Measurements from ENCODE around the gene WNT4.
"Not testable (repeated sequence)": the region's sequence is repeated elsewhere in the genome, so short reads cannot be mapped to it uniquely, and the experiment has no call there.

Gene WNT4

DNA sequence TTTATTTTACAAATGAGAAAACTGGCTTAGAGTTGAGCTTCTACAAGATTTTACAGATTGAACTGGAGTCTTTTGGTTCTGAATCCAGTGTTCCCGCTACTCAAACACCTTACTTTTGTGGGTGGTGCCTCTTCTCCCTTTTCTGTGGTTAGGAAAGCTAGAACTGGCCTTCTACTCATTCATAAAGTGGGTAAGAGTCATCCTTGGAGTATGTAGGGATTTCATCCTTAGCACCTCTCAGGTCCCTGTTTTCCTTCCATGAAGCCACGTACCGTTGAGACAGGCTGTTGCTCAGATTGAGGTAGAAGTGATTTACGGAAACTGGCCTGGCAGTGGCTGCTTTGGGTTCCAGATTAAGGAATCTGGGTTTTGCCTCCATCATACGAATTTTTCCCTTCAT lies 35.8 kb downstream of the WNT4 start:
- no peak for DNase-seq

DNA sequence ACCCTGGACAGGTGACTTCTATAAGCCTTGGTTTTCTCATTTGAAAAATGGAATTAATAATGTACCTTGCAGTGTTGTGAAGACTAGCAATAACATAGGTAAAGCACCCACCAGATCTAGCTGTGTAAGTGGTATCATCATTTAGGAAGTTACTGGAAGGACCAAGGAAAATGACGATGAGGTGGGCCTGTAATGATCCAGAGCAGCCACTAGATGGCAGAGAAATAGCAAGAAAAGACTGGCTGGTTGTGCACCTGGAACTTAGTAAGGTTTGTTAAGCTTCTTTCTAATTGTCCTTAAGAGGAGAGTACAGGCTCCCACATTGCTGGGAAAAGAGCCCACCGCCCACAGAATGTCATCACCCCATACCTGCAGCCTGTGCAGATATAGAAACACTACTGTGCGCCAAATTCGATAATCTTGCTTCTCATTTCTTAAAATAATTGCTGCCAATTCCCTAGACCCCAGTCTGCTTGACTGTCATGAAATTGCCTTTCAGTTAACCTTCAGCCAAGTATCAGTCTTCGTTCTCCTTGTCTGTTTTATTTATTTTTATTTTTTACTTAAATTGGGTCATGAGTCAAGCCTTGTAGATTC lies 37.2 kb downstream of the WNT4 start:
- DNase-seq: no peak

DNA sequence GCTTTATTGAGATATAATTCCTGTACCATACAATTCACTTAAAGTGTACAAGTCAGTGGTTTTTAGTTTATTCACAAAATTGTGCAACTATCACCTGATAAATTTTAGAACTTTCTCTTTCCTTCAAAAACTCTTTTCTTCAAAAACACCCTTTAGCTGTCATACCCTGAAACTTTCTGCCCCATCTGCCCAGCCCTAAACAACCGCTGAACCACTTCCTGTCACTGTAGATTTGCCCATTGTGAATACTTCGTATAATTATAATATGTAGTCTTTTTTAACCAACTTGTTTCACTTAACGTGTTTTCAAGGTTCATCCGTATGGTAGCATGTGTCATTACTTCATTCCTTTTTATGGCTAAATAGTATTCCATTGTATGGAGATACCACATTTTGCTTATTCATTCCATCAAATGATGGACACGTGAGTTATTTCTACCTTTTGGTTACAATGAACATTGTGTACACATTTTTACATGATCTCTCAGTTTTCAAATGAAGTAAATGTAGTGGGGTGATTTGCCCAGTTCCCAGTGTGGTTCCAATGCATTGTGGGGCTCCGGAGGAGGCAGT lies 37.9 kb downstream of the WNT4 start:
- DNase-seq: no peak

DNA sequence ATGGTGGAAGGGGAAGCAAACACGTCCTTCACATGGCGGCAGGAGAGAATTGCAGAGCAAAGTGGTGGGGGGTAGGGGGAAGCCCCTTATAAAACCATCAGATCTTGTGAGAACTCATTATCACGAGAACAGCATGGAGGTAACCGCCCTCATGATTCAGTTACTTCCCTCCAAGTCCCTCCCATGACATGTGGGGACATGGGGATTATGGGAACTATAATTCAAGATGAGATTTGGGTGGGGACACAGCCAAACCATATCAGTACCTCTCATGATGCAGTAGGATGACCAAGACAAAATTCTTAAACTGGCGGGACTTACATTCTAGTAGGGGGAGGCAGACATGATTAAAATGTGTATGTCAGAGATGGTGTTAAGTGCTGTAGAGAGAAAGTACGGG lies 38.8 kb downstream of the WNT4 start:
- no peak for DNase-seq

DNA sequence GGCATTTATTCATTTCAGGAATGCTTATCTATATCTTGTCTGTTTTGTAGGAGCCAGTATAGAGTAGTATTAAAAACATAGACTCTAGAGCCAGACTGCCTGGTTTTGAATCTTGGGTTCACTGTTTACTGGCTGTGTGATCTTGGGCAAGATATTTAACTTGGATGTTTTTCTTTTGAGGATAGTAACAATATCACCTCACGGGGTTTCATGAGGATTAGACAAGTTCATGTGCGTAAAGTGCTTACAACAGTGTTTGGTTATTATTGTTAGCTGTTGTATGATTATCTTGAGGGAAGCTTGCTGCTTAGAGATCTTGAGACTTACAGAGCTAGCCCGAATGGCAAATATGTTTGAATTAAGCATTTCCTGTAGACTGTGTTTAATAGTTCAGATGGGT lies 40.2 kb downstream of the WNT4 start:
- no peak for DNase-seq

DNA sequence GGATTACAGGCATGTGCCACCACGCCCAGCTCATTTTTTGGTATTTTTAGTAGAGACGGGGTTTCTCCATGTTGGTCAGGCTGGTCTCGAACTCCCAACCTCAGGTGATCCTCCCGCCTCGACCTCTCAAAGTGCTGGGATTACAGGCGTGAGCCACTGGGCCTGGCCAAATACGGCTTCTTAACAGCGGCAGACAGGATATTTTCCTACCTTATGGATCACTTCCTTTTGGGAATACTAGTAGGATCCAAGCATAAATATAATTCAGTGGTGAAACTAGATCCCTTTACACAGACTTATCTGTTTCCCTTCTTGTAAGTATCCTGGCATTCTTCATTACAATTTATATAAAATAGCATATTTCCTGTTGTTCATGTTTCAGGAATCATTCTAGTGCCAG lies 40.9 kb downstream of the WNT4 start:
- no peak for DNase-seq

DNA sequence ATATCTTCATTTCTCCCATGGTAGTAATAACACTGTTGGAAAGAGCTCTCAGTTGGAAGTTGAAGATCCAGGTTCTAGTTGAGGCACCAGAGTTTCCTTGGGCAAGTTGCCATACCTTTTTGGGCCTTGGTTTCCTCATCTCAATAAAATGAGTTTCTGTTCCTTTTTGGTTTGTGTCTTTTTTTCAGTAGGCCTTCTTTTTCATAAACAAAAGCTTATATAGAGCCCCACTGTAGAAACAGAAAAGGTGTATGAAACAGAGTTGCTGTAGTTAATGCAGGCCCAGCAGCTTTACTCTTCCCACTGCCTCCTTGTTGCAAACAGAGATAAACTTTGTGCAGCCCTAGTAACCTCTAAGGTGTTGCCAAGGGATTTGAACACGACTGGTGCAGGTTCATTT lies 41.7 kb downstream of the WNT4 start:
- no peak for DNase-seq

DNA sequence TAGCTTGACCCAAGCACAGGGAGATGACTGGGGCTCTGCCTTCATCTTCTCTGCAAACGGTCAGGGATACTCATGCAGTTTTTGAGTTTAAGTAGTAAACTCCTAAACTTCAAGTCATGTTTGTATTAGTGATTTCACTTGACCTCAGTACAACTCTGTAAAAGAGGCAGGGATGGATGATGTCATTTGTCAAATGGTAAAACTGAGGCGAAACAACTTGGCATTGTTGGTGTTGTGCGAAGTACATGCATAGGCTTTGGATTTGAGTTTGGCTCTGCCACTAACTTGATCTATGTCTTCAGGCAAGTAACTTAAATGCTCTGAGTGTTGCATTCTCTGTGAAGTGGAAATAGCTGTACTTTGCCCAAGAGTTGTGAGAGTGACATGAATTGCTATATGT lies 42.7 kb downstream of the WNT4 start:
- no peak for DNase-seq

DNA sequence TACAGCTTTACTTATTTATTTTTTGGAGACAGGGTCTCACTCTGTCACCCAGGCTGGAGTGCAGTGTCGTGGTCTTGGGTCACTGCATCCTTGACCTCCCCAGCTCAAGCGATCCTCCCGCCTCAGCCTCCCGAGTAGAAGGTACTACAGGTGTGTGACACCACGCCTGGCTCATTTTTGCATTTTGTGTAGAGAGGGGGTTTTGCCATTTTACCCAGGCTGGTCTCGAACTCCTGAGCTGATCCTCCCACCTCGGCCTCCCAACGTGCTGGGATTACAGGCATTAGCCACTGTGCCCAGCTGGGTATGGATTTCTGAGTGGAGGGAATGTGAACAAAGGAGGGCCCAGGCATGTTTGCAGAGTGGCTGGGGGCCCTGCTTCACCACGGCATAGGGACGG lies 44.1 kb downstream of the WNT4 start:
- DNase-seq: no peak

DNA sequence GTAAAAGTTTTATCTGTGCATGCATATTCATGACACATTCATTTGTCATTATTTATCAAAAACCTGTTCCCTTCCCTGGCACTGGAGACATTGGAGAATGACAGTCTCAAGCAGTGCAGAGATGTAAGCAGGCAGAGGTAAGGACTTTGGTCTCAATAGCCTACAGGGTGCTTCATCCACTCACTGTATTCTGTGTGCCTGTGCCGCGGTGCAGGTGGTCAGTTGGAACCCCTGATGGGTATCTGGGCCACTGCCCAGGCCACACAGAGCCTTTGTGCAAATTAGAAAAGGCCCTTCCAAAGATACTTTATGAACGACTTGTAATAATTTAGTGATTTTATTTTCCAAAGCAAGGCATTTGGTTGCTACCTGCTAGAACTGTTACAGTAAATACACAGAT lies 46.4 kb downstream of the WNT4 start:
- DNase-seq: no peak

DNA sequence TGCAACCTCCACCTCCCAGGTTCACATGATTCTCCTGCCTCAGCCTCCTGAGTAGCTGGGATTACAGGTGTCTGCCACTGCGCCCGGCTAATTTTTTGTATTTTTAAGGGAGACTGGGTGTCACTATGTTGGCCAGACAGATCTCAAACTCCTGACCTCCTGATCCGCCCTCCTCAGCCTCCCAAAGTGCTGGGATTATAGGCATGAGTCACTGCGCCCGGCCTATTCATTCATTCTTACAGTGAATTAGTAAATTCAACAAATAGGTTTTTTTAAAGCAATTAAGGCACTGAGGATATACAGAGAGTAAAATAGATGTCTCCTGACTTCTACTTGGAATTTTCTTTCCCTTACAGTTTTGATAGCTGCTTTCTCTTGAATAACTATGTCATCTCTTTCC lies 46.9 kb downstream of the WNT4 start:
- DNase-seq: no peak

DNA sequence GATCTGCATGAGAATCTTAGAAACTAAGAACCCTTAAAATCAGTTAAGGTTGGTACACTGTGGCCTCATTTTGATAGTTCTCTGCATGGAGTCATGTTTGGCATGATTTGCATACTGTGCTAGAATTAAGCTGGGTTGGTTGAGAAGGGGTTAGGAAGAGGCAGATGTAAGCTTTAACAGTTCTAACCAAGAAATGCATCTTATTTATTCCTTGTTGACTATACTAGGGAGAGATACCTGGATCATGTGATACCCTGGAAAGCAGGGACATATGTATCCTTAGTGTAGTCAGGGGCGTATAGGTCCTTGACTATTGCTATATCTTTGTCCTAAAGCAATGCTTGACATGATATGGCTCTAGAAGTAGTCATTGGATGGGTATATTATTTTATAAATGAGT lies 49.4 kb downstream of the WNT4 start:
- DNase-seq: no peak

DNA sequence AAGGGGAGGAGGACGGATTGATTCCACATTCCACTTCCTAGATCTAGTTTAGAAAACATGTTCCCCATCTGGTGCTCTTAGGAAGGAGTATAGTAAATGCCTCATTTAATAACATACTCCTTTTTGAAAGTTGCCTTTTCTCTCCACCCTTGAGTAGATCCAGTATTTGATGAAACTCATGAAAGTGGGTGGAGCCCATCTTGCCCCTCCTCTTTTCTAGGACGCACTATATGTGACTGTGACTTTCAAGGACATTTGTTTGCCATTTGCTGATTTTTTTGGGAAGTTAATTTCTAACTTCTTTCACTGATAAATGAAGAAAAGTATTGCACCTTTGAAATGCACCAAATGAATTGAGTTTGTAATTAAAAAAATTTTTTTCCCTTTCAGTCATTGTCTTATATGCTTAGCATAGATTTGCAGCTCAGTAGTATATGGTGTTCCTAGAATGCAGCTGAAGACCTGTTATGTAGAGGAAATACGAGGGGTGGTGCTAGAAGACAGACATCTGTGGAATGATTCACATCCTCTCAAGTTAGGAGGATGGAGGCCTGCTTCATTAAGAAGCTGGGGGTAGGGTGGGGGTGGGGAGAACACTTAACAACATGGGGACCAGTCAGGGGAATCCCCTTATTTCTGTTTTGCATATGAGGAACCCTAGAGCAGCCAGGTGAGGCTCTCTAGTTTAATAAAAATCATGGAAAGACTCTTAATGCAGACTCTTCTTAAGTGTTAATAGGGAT lies 50.7 kb downstream of the WNT4 start:
- not testable (repeated sequence) for DNase-seq

DNA sequence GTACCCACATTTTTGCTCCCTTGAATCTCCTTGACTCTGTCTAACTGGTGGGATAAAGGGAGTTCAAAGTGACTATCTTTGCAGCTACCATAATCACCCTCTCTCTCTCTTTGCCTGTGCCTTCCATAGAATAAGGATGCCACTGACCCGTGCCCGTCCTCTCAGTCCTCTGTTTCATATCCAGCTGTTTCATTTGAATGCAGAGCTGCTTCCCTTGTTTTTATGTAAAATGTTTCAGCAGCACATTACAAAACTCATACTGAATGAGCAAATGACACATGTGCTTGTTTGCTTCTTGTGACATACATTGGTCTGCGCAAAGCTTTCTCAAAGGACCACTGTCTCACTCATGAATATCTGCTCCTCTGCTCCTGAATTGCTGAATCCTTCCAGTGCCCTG lies 52.0 kb downstream of the WNT4 start:
- no peak for DNase-seq

DNA sequence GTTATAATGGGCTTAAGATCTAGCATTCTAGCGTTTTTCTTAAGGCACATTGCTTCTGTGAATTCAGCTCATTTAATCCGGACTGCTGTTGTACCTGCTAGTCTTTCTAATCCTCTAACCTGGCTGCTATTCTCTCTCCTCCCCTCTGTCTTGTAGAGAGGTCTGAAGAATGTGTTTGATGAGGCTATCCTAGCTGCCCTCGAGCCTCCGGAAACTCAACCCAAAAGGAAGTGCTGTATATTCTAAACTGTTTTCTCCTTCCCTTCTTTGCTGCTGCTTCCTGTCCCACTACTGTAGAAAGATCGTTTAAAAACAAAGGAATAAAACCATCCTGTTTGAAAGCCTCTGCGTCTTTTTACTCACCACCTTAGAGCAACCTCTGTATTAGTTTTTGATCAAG lies 53.1 kb downstream of the WNT4 start:
- DNase-seq: no peak

DNA sequence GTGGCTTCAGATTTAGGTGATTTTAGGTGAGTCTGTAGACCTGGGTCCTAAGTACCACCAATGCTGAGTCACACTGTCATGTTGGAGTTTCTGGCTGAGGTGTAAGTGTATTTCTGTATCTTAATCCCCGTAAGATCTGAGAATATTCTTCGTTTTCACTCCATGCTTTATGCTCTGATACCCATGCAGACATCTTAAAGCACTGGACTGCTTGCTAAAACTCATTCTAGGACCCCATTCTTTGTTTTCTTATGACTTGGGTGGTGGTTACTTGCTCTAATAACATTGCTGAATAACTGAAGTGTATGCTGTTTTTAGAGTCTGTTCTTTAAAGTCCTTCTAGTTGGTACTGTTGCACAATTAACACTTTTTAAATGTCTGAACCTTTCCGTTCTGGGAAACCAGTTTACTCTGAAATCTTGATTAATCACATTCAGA lies 53.7 kb downstream of the WNT4 start:
- DNase-seq: no peak

DNA sequence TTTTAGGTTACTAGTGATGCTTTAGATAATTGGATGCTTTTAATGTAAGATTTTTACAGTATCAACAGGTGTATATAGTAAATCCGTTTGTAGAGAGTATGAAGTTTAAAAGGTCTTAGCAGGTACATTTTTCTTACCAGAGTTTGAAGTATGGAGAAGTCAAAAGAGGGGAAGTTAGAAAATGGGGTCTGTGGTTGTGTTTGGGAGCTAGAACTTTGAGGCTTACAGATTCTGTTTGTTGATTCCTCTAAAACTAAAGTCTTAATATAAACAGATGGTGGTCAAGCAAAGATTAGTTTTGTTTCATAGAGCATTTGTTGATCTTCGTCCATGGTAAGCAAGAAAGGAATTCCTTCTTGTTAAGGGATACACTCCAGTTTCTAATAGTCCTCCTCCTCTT lies 54.6 kb downstream of the WNT4 start:
- DNase-seq: no peak

DNA sequence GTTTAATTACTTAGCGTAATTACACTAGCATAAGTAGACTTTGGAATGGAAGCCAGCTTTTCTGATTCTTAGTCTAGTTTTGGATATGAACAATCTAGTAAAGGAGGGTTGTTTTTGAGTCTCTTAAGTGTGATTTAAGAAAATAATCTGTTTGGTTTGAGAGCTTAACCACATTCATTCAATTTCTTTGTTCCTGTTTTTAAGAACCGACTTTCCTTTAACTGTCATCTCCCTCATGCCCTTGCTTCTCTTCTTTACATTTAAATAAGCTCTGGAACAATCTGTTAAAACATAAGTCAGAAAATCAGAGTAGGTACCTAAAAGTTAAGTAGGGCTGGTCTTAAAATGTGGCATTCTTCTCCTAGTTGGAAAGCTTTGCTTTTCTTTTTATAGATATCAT lies 62.7 kb downstream of the WNT4 start:
- no peak for DNase-seq

DNA sequence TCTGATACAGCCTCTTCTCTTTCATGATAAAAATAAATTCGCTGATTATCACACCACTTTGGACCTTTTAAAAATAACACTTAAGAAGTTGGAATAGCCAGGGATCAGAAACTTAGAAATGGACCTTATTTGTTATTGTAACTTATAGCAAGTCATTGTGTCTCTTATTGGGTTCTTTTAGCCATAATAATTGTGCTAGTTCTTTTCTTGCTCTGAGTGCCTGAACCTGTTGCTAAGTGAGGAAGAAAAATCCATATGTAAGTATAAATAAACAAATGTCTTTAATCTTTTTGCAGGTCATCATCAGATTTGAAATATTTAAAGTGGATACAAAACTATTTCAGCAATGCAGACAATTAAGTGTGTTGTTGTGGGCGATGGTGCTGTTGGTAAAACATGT lies 64.8 kb downstream of the WNT4 start:
- DNase-seq: no peak

DNA sequence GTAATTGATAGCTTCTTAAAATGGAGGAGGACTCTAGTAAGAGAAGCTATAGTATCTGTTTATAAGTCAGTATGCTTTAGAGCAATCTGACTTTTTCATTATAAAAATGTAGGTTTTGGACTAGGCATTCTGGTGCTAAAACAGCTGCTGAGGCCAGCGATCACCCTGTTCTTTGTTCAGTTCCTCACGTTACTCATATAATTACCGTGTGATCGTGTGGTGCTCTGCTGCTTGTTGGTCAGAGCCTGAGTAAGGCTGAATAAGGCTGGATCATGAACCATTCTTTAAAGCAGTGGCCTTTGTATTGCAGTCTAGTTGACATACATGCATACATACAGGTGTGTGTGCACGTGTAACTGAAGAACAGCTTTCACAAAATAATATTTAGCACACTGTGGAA lies 65.2 kb downstream of the WNT4 start:
- no peak for DNase-seq

DNA sequence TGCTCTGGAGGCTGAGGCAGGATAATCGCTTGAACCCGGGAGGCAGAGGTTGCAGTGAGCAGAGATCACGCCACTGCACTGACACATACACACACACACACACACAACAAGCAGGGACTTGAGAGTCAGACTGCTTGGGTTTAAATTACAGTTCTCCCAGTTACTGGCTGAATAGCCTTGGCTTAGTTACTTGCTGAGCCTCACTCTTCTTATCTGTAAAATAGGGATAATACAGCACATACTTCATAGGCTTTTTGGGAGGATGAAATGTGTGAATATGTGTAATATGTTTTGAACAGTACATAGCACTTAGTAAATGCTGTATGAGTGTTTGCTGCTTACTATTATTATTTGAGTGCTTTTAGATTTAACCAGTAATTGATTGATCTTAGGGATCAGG lies 66.6 kb downstream of the WNT4 start:
- no peak for DNase-seq

DNA sequence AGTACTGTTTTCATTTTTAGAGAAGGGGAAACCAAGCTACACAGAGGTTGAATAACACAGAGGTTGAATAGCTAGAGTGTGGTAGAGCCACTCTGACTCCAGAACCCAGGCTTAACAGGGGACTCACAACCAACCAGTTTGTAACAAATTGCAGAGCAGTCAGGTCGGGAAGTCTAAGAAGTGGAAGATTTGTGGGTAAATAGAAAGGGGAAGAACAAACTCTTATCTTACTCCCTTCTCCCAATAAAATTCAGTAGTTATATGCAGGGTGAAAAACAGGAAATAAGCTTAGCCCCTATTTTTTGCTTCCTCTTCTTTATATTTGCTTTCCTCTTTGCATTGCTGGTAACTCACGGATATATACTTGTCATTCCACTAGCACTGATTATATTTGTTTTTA lies 67.2 kb downstream of the WNT4 start:
- no peak for DNase-seq

DNA sequence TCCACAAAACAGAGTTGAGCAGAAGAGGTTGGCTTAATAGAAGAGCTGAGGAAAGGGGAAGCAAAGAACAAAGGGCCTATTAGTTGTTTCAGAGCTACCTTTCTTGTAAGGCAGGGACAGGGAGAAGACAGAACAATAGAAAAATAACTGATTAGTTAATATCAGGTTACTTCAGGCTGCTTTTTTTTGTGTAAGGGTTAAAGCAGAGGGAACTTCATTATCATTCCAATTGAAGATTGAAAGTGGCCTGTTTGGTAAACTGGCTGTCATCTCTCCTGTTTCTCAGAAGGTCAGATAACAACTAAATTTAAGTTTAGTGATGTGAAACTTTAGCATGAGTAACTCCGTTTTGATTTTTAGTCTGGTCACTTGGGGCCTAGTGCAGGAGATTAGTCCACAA lies 68.1 kb downstream of the WNT4 start:
- DNase-seq: no peak

DNA sequence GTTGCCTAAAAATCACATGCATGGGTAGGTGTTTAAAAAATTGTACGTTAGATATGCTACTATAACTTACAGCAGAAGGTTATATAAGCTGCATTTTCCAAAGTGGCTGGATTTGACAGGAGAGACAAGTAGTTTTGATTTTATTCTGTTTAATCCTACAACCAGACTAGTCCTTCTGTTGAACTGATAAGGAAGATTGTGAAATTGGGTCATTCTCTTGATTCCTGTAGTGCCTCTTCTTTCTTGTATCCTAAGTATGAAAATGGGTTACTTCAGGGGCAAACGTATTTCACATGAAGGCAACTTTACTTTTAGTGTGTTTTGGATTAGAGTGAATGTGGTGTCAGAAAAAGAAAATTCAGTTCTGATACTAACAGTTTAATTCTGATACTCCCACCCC lies 71.4 kb downstream of the WNT4 start:
- DNase-seq: no peak
